Panc1 (cell line): Measurements from ENCODE around the gene ZNF784.

Experiments used
- POLR2AphosphoS5 ChIP-seq: IDR thresholded peaks from 2 replicates; pipeline ENCODE4 v1.6.1; 2012; ENCODE audit warnings: mild to moderate bottlenecking, low read depth, low read length, moderate library complexity
- SIN3A ChIP-seq: IDR thresholded peaks from 2 replicates; pipeline ENCODE4 v1.6.1; 2012; ENCODE audit warnings: low read depth, mild to moderate bottlenecking, low read length, moderate library complexity, borderline replicate concordance; ENCODE audit not compliant: insufficient read depth
- TF ChIP-seq, protein P1 (sequence below): fragments of 450-650 bp; IDR thresholded peaks from 2 replicates; pipeline ENCODE4 v1.5.1; 2017; ENCODE audit warnings: mild to moderate bottlenecking
- TF ChIP-seq, protein P2 (sequence below), 2 experiments: IDR thresholded peaks; 2 replicates each; pipeline ENCODE4 v1.6.1; 2011 to 2012; ENCODE audit warnings: low read depth in 2 of 2, control low read depth in 1 of 2, low read length in 1 of 2, mild to moderate bottlenecking in 1 of 2, moderate library complexity in 1 of 2; ENCODE audit not compliant: insufficient read depth in 1 of 2

DNA sequence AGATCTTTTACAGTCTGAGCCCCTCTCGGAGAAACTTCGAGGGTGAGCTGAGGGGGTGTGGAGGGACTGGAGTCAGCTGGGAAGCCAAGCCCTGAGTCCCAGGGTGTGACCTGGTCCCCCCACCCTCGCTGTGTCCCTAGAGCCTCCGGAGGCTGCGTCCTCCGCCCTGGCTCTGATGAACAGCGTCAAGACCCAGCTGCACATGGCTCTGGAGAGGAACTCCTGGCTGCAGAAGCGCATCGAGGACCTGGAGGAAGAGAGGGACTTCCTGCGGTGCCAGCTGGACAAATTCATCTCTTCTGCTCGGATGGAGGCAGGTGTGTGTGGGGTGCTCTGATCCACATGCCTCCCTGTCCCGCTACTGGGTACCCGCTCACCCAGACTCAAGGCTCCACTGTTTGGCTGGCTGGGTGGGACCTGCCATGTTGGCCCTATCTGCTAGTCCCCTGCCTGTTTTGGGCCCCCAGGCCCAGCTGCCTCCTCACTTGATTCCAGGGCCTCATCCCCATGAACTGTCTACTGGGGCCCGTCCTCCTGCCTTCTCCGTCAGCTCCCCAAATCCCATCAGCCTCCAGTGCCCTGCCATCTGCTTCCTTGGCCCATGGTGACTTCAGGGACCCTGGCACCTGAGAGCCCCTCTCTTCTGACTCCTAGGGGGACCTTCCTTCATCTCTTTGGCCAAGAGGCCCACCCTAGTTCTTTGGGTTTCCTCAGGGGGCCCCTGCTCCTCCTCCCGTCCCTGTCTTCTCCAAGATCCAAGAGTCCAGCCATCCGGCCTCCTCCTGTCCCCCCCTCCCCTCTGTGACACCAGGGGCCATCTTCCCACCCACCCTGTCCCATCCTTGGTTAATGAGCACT is 25.1 kb upstream of the ZNF784 start:
- TF ChIP-seq, protein P1, sequence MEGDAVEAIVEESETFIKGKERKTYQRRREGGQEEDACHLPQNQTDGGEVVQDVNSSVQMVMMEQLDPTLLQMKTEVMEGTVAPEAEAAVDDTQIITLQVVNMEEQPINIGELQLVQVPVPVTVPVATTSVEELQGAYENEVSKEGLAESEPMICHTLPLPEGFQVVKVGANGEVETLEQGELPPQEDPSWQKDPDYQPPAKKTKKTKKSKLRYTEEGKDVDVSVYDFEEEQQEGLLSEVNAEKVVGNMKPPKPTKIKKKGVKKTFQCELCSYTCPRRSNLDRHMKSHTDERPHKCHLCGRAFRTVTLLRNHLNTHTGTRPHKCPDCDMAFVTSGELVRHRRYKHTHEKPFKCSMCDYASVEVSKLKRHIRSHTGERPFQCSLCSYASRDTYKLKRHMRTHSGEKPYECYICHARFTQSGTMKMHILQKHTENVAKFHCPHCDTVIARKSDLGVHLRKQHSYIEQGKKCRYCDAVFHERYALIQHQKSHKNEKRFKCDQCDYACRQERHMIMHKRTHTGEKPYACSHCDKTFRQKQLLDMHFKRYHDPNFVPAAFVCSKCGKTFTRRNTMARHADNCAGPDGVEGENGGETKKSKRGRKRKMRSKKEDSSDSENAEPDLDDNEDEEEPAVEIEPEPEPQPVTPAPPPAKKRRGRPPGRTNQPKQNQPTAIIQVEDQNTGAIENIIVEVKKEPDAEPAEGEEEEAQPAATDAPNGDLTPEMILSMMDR: no peak
- TF ChIP-seq, protein P2, sequence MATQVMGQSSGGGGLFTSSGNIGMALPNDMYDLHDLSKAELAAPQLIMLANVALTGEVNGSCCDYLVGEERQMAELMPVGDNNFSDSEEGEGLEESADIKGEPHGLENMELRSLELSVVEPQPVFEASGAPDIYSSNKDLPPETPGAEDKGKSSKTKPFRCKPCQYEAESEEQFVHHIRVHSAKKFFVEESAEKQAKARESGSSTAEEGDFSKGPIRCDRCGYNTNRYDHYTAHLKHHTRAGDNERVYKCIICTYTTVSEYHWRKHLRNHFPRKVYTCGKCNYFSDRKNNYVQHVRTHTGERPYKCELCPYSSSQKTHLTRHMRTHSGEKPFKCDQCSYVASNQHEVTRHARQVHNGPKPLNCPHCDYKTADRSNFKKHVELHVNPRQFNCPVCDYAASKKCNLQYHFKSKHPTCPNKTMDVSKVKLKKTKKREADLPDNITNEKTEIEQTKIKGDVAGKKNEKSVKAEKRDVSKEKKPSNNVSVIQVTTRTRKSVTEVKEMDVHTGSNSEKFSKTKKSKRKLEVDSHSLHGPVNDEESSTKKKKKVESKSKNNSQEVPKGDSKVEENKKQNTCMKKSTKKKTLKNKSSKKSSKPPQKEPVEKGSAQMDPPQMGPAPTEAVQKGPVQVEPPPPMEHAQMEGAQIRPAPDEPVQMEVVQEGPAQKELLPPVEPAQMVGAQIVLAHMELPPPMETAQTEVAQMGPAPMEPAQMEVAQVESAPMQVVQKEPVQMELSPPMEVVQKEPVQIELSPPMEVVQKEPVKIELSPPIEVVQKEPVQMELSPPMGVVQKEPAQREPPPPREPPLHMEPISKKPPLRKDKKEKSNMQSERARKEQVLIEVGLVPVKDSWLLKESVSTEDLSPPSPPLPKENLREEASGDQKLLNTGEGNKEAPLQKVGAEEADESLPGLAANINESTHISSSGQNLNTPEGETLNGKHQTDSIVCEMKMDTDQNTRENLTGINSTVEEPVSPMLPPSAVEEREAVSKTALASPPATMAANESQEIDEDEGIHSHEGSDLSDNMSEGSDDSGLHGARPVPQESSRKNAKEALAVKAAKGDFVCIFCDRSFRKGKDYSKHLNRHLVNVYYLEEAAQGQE (IDR thresholded peaks at IDR 0.05; ENCODE audit: insufficient read depth in 1 of 2, low read depth in 2 of 2, low read length in 1 of 2): no peak
- TF ChIP-seq SIN3A (no peak), POLR2AphosphoS5 (no peak)
